GM23338 (cell line): ENCODE data around the gene DGKB. TPM values are rescaled to one million over a fixed set of nuclear protein-coding genes. Genes with fewer than 3 reads are reported as not detected.

ENCODE experiments used
- ATAC-seq: fragments of 200-7000 bp; cut with Tn5 transposase; 3 replicates; pipeline ENCODE4 v1.9.1; 2020
- DNase-seq: peaks from one replicate; pipeline ENCODE4 v3.0.0-alpha.2; 2015; ENCODE audit warnings: low spot score
- H2AFZ ChIP-seq: fragments of 200-600 bp; sonication (generic); 2 replicates; pipeline ENCODE4 v1.8.0; 2016; ENCODE audit warnings: antibody characterized with exemption, mild to moderate bottlenecking, moderate library complexity
- H3F3A ChIP-seq: fragments of 200-600 bp; sonication (generic); replicated peaks from 2 replicates; pipeline ENCODE4 v1.8.0; 2017; ENCODE audit warnings: antibody characterized with exemption, mixed run types, low read depth
- H3K27ac ChIP-seq: fragments of 200-600 bp; sonication (generic); 2 replicates; pipeline ENCODE4 v1.6.1; 2016; ENCODE audit warnings: low read depth
- H3K27me3 ChIP-seq: fragments of 200-600 bp; sonication (generic); 2 replicates; pipeline ENCODE4 v1.8.0; 2016; ENCODE audit warnings: mild to moderate bottlenecking, mixed run types, moderate library complexity; ENCODE audit not compliant: insufficient read depth
- H3K36me3 ChIP-seq: fragments of 200-600 bp; sonication (generic); 2 replicates; pipeline ENCODE4 v1.8.0; 2016; ENCODE audit warnings: mild to moderate bottlenecking; ENCODE audit not compliant: insufficient read depth
- H3K4me1 ChIP-seq: fragments of 200-600 bp; sonication (generic); 2 replicates; pipeline ENCODE4 v1.8.0; 2016; ENCODE audit warnings: mild to moderate bottlenecking, moderate library complexity; ENCODE audit not compliant: insufficient read depth
- H3K4me2 ChIP-seq: fragments of 200-600 bp; sonication (generic); 2 replicates; pipeline ENCODE4 v1.7.1; 2017; ENCODE audit warnings: mixed run types
- H3K4me3 ChIP-seq: fragments of 200-600 bp; sonication (generic); 2 replicates; pipeline ENCODE4 v1.6.1; 2016; ENCODE audit warnings: mixed run types
- H3K79me2 ChIP-seq: fragments of 200-600 bp; sonication (generic); replicated peaks from 2 replicates; pipeline ENCODE4 v1.8.0; 2017; ENCODE audit warnings: mild to moderate bottlenecking; ENCODE audit not compliant: insufficient read depth
- H3K9me2 ChIP-seq: fragments of 200-600 bp; sonication (generic); 2 replicates; pipeline ENCODE4 v1.8.0; 2017; ENCODE audit not compliant: insufficient read depth
- H4K20me1 ChIP-seq: fragments of 200-600 bp; sonication (generic); replicated peaks from 2 replicates; pipeline ENCODE4 v1.8.0; 2017; ENCODE audit warnings: mild to moderate bottlenecking; ENCODE audit not compliant: insufficient read depth
- H3K27ac Mint-ChIP-seq: 2 replicates; pipeline ENCODE4 v1.8.0; 2020; ENCODE audit warnings: inconsistent platforms, mild to moderate bottlenecking, moderate library complexity, mixed read lengths
- H3K27me3 Mint-ChIP-seq: 3 replicates; pipeline ENCODE4 v1.8.0; 2022; ENCODE audit warnings: low read depth, mild to moderate bottlenecking, moderate library complexity, mixed read lengths, inconsistent platforms; ENCODE audit not compliant: insufficient read depth, poor library complexity
- H3K36me3 Mint-ChIP-seq: 3 replicates; pipeline ENCODE4 v1.8.0; 2021; ENCODE audit warnings: low read depth, mild to moderate bottlenecking, inconsistent platforms, moderate library complexity, mixed read lengths
- H3K4me1 Mint-ChIP-seq: 3 replicates; pipeline ENCODE4 v1.8.0; 2020; ENCODE audit warnings: mild to moderate bottlenecking, inconsistent platforms, mixed read lengths
- H3K4me3 Mint-ChIP-seq: 3 replicates; pipeline ENCODE4 v1.8.0; 2021; ENCODE audit warnings: moderate library complexity, mild to moderate bottlenecking, inconsistent platforms, mixed read lengths
- H3K9me3 Mint-ChIP-seq: 3 replicates; pipeline ENCODE4 v1.8.0; 2020; ENCODE audit warnings: moderate library complexity, mild to moderate bottlenecking, inconsistent platforms, mixed read lengths
- CREB1 ChIP-seq: fragments of 250-450 bp; sonication (Bioruptor Pico); IDR thresholded peaks from 2 replicates; pipeline ENCODE4 v1.5.0; 2020; ENCODE audit warnings: low read depth, mild to moderate bottlenecking, moderate library complexity
- EZH2phosphoT487 ChIP-seq: fragments of 200-600 bp; sonication (generic); IDR thresholded peaks from one replicate; pipeline ENCODE4 v1.8.1; 2018; ENCODE audit warnings: antibody characterized with exemption; ENCODE audit not compliant: unreplicated experiment
- JUNB ChIP-seq: IDR thresholded peaks from one replicate; pipeline ENCODE4 v1.6.1; 2016; ENCODE audit warnings: antibody characterized with exemption; ENCODE audit not compliant: unreplicated experiment
- POLR2AphosphoS5 ChIP-seq: IDR thresholded peaks from 2 replicates; pipeline ENCODE4 v1.6.1; 2016; ENCODE audit warnings: antibody characterized with exemption, low read depth
- STAT1 ChIP-seq: IDR thresholded peaks from one replicate; pipeline ENCODE4 v1.6.1; 2016; ENCODE audit warnings: antibody characterized with exemption; ENCODE audit not compliant: unreplicated experiment
- ZNF114 ChIP-seq: fragments of 250-450 bp; sonication (Bioruptor Pico); IDR thresholded peaks from 2 replicates; pipeline ENCODE4 v1.5.0; 2020; ENCODE audit warnings: mild to moderate bottlenecking, moderate library complexity
- ZNF331 ChIP-seq: fragments of 250-450 bp; sonication (Bioruptor Pico); IDR thresholded peaks from 2 replicates; pipeline ENCODE4 v1.5.0; 2020; ENCODE audit warnings: low read depth, mild to moderate bottlenecking, moderate library complexity
- polyA plus RNA-seq: library from polyadenylated mRNA; unstranded; fragments of >200 nt; fragmentation: Nextera tagmentation; extraction: Ambion mirVana; gene quantifications from 2 replicates; pipeline ENCODE4 v1.2.1, GENCODE V29; 2016
- total RNA-seq: library from RNA; depleted of rRNA; stranded (reverse); fragments of >200 nt; shearing (Covaris generic); gene quantifications from 2 replicates; pipeline ENCODE4 v1.2.3, GENCODE V29; 2014
- TF ChIP-seq, protein P1 (sequence below): fragments of 250-450 bp; sonication (Bioruptor Pico); IDR thresholded peaks from 2 replicates; pipeline ENCODE4 v1.5.0; 2020; ENCODE audit warnings: mild to moderate bottlenecking, moderate library complexity
- TF ChIP-seq, protein P2 (sequence below): IDR thresholded peaks from 2 replicates; pipeline ENCODE4 v1.6.1; 2016; ENCODE audit warnings: antibody characterized with exemption
- TF ChIP-seq, protein P3 (sequence below): IDR thresholded peaks from one replicate; pipeline ENCODE4 v1.6.1; 2018; ENCODE audit warnings: antibody characterized with exemption; ENCODE audit not compliant: unreplicated experiment

The DGKB gene
- total and polyA plus RNA-seq, 2 experiments from 2014 or later, result 4.8 to 11.5 TPM

DNA sequence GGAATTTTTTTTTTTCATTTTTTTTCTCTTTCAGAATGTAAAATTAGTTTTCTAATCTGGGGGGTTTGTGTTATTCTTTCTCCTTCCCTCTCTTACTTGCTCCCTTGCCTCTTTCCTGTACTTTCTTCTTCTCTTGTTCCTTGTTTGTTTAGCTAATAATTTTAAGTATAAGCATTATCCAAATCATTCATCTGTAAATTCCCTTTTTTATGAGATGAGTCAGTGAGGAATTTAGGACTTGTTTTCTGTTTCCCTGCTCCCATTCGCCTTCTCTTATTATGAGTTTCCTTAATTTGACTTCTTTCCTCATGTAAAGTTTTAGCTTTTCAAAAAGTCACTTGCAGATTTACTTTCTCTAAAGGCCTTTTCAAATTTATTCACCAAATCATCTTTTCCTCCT lies 758.4 kb downstream of the DGKB start (continued):
- TF ChIP-seq, protein P1, sequence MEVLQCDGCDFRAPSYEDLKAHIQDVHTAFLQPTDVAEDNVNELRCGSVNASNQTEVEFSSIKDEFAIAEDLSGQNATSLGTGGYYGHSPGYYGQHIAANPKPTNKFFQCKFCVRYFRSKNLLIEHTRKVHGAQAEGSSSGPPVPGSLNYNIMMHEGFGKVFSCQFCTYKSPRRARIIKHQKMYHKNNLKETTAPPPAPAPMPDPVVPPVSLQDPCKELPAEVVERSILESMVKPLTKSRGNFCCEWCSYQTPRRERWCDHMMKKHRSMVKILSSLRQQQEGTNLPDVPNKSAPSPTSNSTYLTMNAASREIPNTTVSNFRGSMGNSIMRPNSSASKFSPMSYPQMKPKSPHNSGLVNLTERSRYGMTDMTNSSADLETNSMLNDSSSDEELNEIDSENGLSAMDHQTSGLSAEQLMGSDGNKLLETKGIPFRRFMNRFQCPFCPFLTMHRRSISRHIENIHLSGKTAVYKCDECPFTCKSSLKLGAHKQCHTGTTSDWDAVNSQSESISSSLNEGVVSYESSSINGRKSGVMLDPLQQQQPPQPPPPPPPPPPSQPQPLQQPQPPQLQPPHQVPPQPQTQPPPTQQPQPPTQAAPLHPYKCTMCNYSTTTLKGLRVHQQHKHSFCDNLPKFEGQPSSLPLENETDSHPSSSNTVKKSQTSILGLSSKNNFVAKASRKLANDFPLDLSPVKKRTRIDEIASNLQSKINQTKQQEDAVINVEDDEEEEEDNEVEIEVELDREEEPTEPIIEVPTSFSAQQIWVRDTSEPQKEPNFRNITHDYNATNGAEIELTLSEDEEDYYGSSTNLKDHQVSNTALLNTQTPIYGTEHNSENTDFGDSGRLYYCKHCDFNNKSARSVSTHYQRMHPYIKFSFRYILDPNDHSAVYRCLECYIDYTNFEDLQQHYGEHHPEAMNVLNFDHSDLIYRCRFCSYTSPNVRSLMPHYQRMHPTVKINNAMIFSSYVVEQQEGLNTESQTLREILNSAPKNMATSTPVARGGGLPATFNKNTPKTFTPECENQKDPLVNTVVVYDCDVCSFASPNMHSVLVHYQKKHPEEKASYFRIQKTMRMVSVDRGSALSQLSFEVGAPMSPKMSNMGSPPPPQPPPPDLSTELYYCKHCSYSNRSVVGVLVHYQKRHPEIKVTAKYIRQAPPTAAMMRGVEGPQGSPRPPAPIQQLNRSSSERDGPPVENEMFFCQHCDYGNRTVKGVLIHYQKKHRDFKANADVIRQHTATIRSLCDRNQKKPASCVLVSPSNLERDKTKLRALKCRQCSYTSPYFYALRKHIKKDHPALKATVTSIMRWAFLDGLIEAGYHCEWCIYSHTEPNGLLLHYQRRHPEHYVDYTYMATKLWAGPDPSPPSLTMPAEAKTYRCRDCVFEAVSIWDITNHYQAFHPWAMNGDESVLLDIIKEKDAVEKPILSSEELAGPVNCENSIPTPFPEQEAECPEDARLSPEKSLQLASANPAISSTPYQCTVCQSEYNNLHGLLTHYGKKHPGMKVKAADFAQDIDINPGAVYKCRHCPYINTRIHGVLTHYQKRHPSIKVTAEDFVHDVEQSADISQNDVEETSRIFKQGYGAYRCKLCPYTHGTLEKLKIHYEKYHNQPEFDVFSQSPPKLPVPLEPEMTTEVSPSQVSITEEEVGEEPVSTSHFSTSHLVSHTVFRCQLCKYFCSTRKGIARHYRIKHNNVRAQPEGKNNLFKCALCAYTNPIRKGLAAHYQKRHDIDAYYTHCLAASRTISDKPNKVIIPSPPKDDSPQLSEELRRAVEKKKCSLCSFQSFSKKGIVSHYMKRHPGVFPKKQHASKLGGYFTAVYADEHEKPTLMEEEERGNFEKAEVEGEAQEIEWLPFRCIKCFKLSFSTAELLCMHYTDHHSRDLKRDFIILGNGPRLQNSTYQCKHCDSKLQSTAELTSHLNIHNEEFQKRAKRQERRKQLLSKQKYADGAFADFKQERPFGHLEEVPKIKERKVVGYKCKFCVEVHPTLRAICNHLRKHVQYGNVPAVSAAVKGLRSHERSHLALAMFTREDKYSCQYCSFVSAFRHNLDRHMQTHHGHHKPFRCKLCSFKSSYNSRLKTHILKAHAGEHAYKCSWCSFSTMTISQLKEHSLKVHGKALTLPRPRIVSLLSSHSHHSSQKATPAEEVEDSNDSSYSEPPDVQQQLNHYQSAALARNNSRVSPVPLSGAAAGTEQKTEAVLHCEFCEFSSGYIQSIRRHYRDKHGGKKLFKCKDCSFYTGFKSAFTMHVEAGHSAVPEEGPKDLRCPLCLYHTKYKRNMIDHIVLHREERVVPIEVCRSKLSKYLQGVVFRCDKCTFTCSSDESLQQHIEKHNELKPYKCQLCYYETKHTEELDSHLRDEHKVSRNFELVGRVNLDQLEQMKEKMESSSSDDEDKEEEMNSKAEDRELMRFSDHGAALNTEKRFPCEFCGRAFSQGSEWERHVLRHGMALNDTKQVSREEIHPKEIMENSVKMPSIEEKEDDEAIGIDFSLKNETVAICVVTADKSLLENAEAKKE (CRISPR knock-in tag), result no peak
- TF ChIP-seq, protein P2, sequence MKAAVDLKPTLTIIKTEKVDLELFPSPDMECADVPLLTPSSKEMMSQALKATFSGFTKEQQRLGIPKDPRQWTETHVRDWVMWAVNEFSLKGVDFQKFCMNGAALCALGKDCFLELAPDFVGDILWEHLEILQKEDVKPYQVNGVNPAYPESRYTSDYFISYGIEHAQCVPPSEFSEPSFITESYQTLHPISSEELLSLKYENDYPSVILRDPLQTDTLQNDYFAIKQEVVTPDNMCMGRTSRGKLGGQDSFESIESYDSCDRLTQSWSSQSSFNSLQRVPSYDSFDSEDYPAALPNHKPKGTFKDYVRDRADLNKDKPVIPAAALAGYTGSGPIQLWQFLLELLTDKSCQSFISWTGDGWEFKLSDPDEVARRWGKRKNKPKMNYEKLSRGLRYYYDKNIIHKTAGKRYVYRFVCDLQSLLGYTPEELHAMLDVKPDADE, result no peak
- no peak for TF ChIP-seq CREB1 (CRISPR knock-in tag)
- TF ChIP-seq STAT1, result no peak
- TF ChIP-seq ZNF114 (CRISPR knock-in tag), result no peak
- no peak for TF ChIP-seq JUNB

DNA sequence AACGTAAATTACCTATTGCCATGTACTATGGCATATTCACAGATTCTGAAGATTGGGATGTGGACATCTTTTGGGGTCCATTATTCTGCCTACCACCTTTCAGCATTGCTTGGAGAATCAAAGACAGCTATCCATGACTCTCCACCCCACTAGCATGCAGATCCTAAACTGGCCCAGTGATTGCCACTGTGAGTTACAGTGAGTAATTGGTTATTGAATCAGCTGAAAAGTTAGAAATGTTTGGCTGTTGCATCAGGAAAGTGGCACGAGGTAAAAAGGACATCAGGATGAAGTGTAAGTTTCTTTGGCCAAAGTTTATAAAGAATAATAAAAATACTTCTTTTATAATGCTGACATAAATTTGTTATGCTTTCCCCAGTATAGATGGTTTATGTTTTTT lies 764.9 kb downstream of the DGKB start:
- ATAC-seq (no peak), DNase-seq (no peak)
- Histone ChIP-seq H3K4me2 (no peak overlapping the region), H3K27me3 (no peaks in the 10 kb centered on the region), H3K9me2 (no peaks in the 10 kb centered on the region), H3K79me2 (no peaks in the 10 kb centered on the region), H3F3A (no peaks in the 10 kb centered on the region), H2AFZ (no peak overlapping the region), H3K27ac (no peak overlapping the region), H3K4me3 (no peak overlapping the region), H4K20me1 (no peaks in the 10 kb centered on the region), H3K4me1 (no peaks in the 10 kb centered on the region), H3K36me3 (no peaks in the 10 kb centered on the region)
- no peaks in the 10 kb centered on the region for H3K36me3 Mint-ChIP-seq
- no peaks in the 10 kb centered on the region for H3K9me3 Mint-ChIP-seq
- no peaks in the 10 kb centered on the region for H3K27me3 Mint-ChIP-seq
- H3K4me1 Mint-ChIP-seq, result no peaks in the 10 kb centered on the region; the same call in 2 of the 3 replicates
- no peak overlapping the region for H3K4me3 Mint-ChIP-seq
- H3K27ac Mint-ChIP-seq, result no peak overlapping the region
- TF ChIP-seq POLR2AphosphoS5 (no peak), ZNF331 (CRISPR knock-in tag) (no peak), STAT1 (no peak), JUNB (no peak), ZNF114 (CRISPR knock-in tag) (no peak), EZH2phosphoT487 (no peak), CREB1 (CRISPR knock-in tag) (no peak)
- TF ChIP-seq, protein P3, sequence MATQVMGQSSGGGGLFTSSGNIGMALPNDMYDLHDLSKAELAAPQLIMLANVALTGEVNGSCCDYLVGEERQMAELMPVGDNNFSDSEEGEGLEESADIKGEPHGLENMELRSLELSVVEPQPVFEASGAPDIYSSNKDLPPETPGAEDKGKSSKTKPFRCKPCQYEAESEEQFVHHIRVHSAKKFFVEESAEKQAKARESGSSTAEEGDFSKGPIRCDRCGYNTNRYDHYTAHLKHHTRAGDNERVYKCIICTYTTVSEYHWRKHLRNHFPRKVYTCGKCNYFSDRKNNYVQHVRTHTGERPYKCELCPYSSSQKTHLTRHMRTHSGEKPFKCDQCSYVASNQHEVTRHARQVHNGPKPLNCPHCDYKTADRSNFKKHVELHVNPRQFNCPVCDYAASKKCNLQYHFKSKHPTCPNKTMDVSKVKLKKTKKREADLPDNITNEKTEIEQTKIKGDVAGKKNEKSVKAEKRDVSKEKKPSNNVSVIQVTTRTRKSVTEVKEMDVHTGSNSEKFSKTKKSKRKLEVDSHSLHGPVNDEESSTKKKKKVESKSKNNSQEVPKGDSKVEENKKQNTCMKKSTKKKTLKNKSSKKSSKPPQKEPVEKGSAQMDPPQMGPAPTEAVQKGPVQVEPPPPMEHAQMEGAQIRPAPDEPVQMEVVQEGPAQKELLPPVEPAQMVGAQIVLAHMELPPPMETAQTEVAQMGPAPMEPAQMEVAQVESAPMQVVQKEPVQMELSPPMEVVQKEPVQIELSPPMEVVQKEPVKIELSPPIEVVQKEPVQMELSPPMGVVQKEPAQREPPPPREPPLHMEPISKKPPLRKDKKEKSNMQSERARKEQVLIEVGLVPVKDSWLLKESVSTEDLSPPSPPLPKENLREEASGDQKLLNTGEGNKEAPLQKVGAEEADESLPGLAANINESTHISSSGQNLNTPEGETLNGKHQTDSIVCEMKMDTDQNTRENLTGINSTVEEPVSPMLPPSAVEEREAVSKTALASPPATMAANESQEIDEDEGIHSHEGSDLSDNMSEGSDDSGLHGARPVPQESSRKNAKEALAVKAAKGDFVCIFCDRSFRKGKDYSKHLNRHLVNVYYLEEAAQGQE, result no peak
